K562 (cell line): ENCODE data around the gene COX6B1. TPM values are rescaled to one million over a fixed set of nuclear protein-coding genes. Genes with fewer than 3 reads are reported as not detected.

Source experiments
- ARNT ChIP-seq, 2 experiments: fragments of 450-650 bp; IDR thresholded peaks; 2 replicates each; pipeline ENCODE4 v1.6.1; 2016; ENCODE audit warnings: mild to moderate bottlenecking in 1 of 2
- BHLHE40 ChIP-seq: IDR thresholded peaks from 2 replicates; pipeline ENCODE4 v1.6.1; 2011; ENCODE audit warnings: low read length, improper control_type of control experiment
- CHAMP1 ChIP-seq: fragments of 450-650 bp; IDR thresholded peaks from 2 replicates; pipeline ENCODE4 v1.6.1; 2016; ENCODE audit warnings: mild to moderate bottlenecking
- DEAF1 ChIP-seq: fragments of 450-650 bp; formaldehyde crosslinking; IDR thresholded peaks from 2 replicates; pipeline ENCODE4 v1.4.0; 2020; ENCODE audit warnings: mild to moderate bottlenecking, moderate library complexity
- FOXO4 ChIP-seq: fragments of 450-650 bp; formaldehyde crosslinking; IDR thresholded peaks from 2 replicates; pipeline ENCODE4 v1.4.0; 2020; ENCODE audit warnings: mild to moderate bottlenecking, moderate library complexity
- HDGF ChIP-seq: fragments of 450-650 bp; IDR thresholded peaks from 2 replicates; pipeline ENCODE4 v1.6.1; 2016
- HIVEP1 ChIP-seq: fragments of 250-450 bp; sonication (Bioruptor Pico); IDR thresholded peaks from 2 replicates; pipeline ENCODE4 v1.4.0; 2020; ENCODE audit warnings: mild to moderate bottlenecking
- ILK ChIP-seq: fragments of 450-650 bp; IDR thresholded peaks from 2 replicates; pipeline ENCODE4 v1.6.1; 2016; ENCODE audit warnings: missing genetic modification characterization, low read depth, mild to moderate bottlenecking, missing compliant biosample characterization, moderate library complexity, borderline replicate concordance
- NRF1 ChIP-seq, 2 experiments: fragments of 450-650 bp; IDR thresholded peaks in 1 of 2; conservative IDR thresholded peaks in 1 of 2; 2 replicates each; pipeline ENCODE4 v1.6.1; 2014; ENCODE audit warnings: mild to moderate bottlenecking in 2 of 2
- RUNX1 ChIP-seq: sonication (generic); IDR thresholded peaks from 2 replicates; pipeline ENCODE4 v1.6.1; 2016; ENCODE audit warnings: antibody characterized with exemption, low read depth
- THAP7 ChIP-seq: fragments of 250-450 bp; sonication (Bioruptor Pico); IDR thresholded peaks from 2 replicates; pipeline ENCODE4 v1.5.0; 2021
- ZBTB26 ChIP-seq: fragments of 450-650 bp; formaldehyde crosslinking; IDR thresholded peaks from 2 replicates; pipeline ENCODE4 v1.4.0; 2022; ENCODE audit warnings: missing genetic modification characterization
- ZBTB34 ChIP-seq: fragments of 250-450 bp; sonication (Bioruptor Pico); IDR thresholded peaks from 2 replicates; pipeline ENCODE4 v1.8.0; 2021; ENCODE audit warnings: mild to moderate bottlenecking, moderate library complexity
- ZBTB9 ChIP-seq: fragments of 450-650 bp; formaldehyde crosslinking; IDR thresholded peaks from 2 replicates; pipeline ENCODE4 v1.4.0; 2020; ENCODE audit warnings: mild to moderate bottlenecking, moderate library complexity
- ZNF707 ChIP-seq: fragments of 250-450 bp; sonication (Bioruptor Pico); conservative IDR thresholded peaks from 2 replicates; pipeline ENCODE4 v1.8.0; 2022; ENCODE audit warnings: inconsistent platforms, mild to moderate bottlenecking, moderate library complexity
- ZNF79 ChIP-seq: fragments of 250-450 bp; sonication (Bioruptor Pico); IDR thresholded peaks from 2 replicates; pipeline ENCODE4 v1.4.0; 2020; ENCODE audit warnings: low read depth, mild to moderate bottlenecking, moderate library complexity
- polyA plus RNA-seq, 8 experiments: library from polyadenylated mRNA; depleted of rRNA in 4 of 8; stranded (reverse) in 5 of 8; unstranded in 3 of 8; fragments of >200 nt; fragmentation: Nextera tagmentation in 2 of 8; fragmentation: Illumina TruSeq in 1 of 8; extraction: Ambion mirVana in 2 of 8; extraction: Trizol in 1 of 8; gene quantifications; 2 replicates each; pipeline versions ENCODE4 v1.2.1 to v1.2.3, GENCODE V29; 2011 to 2014; ENCODE audit warnings: inconsistent platforms in 1 of 8, missing spikeins in 1 of 8
- total RNA-seq, 7 experiments: library from RNA; depleted of rRNA in 6 of 7; stranded (reverse); fragments of >200 nt in 6 of 7; fragmentation: Illumina TruSeq in 2 of 7; extraction: Trizol in 2 of 7; gene quantifications; 2 replicates each; pipeline versions ENCODE4 v1.2.1 to v1.2.3, GENCODE V29; 2011 to 2021; ENCODE audit warnings: low replicate concordance in 1 of 7

The COX6B1 gene
- total and polyA plus RNA-seq, 9 of the 15 experiments (the other 6 are each of a cell fraction or from before 2014, with no cell fraction given) = 777 to 2,393 (median 1,219) TPM

GRCh38 chr19:35671818-35672217 is 23.7 kb downstream of the COX6B1 start (continued):
- TF ChIP-seq ZBTB26 (CRISPR knock-in tag) = no peak
- TF ChIP-seq RUNX1 = no peak
- TF ChIP-seq DEAF1 = no peak
- no peak for TF ChIP-seq ZBTB9 (CRISPR knock-in tag)
- TF ChIP-seq ARNT (IDR thresholded peaks at IDR 0.05) = peak; percentile 81; a peak in 2 of 4 replicates
- TF ChIP-seq ILK (tag) = no peak
- TF ChIP-seq FOXO4 (CRISPR knock-in tag) = no peak
- no peak for TF ChIP-seq HIVEP1 (CRISPR knock-in tag)
- TF ChIP-seq NRF1 (conservative IDR thresholded peaks at IDR 0.05 in 1 of 2, IDR thresholded peaks at IDR 0.05 in 1 of 2) = peak; percentile 39 to 56; a peak in 3 of 4 replicates
- no peak for TF ChIP-seq ZBTB34 (CRISPR knock-in tag)
- TF ChIP-seq CHAMP1 = no peak
- TF ChIP-seq ZNF707 (CRISPR knock-in tag) = no peak
- no peak for TF ChIP-seq THAP7 (CRISPR knock-in tag)
- TF ChIP-seq HDGF = no peak
- no peak for TF ChIP-seq ZNF79 (CRISPR knock-in tag)
- peak; percentile 82 for TF ChIP-seq BHLHE40
